Neuronal stem cell (in vitro differentiated cells): ENCODE measurements around the gene FES. TPM values are rescaled to one million over a fixed set of nuclear protein-coding genes. Genes with fewer than 3 reads are reported as not detected.

Experiments used
- DNase-seq: peaks from one replicate; pipeline ENCODE4 v3.0.0-alpha.2; 2013; ENCODE audit warnings: low spot score
- H2AFZ ChIP-seq: one replicate; pipeline ENCODE4 v1.6.1; 2013; ENCODE audit warnings: mild to moderate bottlenecking, low read length, inconsistent platforms
- H2AK5ac ChIP-seq: 2 replicates; pipeline ENCODE4 v1.6.1; 2013; ENCODE audit warnings: low read depth, mild to moderate bottlenecking, inconsistent platforms, low read length, moderate library complexity, mixed read lengths
- H2BK120ac ChIP-seq: 2 replicates; pipeline ENCODE4 v1.6.1; 2013; ENCODE audit warnings: low read depth, mild to moderate bottlenecking, inconsistent platforms, low read length, moderate library complexity, mixed read lengths
- H2BK12ac ChIP-seq: one replicate; pipeline ENCODE4 v1.6.1; 2013; ENCODE audit warnings: low read length, inconsistent platforms
- H2BK15ac ChIP-seq: 2 replicates; pipeline ENCODE4 v1.6.1; 2013; ENCODE audit warnings: mild to moderate bottlenecking, low read length, inconsistent platforms, mixed read lengths
- H2BK5ac ChIP-seq: one replicate; pipeline ENCODE4 v1.6.1; 2013; ENCODE audit warnings: inconsistent platforms, mild to moderate bottlenecking, low read length, moderate library complexity
- H3K14ac ChIP-seq: one replicate; pipeline ENCODE4 v1.6.1; 2013; ENCODE audit warnings: low read length, inconsistent platforms
- H3K18ac ChIP-seq: 2 replicates; pipeline ENCODE4 v1.6.1; 2013; ENCODE audit warnings: low read length, inconsistent platforms
- H3K23ac ChIP-seq: 2 replicates; pipeline ENCODE4 v1.6.1; 2013; ENCODE audit warnings: low read depth, mild to moderate bottlenecking, mixed read lengths, low read length, inconsistent platforms; ENCODE audit not compliant: poor library complexity
- H3K27ac ChIP-seq: replicated peaks from 3 replicates; pipeline ENCODE4 v1.5.1; 2013; ENCODE audit warnings: low read length, inconsistent platforms
- H3K27me3 ChIP-seq, 3 experiments: 2 replicates each; pipeline ENCODE4 v1.6.1; 2013; ENCODE audit warnings: low read length in 3 of 3, mild to moderate bottlenecking in 2 of 3, inconsistent platforms in 1 of 3, low read depth in 1 of 3, mixed read lengths in 1 of 3, moderate library complexity in 1 of 3; ENCODE audit not compliant: control insufficient read depth in 3 of 3, insufficient read depth in 3 of 3
- H3K36me3 ChIP-seq, 2 donors: replicated peaks in 1 of 2; 2 replicates each; pipeline ENCODE4 v1.6.1; 2013; ENCODE audit warnings: low read length in 2 of 2; ENCODE audit not compliant: control insufficient read depth in 2 of 2, insufficient read depth in 2 of 2
- H3K4ac ChIP-seq: 2 replicates; pipeline ENCODE4 v1.6.1; 2013; ENCODE audit warnings: inconsistent platforms, mild to moderate bottlenecking, low read length, moderate library complexity
- H3K4me1 ChIP-seq, 2 donors: 1 replicate in 1 of 2; 2 replicates in 1 of 2; pipeline ENCODE4 v1.6.1; 2013; ENCODE audit warnings: low read length in 2 of 2, low read depth in 1 of 2; ENCODE audit not compliant: control insufficient read depth in 2 of 2, insufficient read depth in 1 of 2
- H3K4me2 ChIP-seq: one replicate; pipeline ENCODE4 v1.6.1; 2013; ENCODE audit warnings: mild to moderate bottlenecking, low read length, inconsistent platforms; ENCODE audit not compliant: insufficient read depth, poor library complexity, severe bottlenecking
- H3K4me3 ChIP-seq, 2 donors: 2 replicates each; pipeline ENCODE4 v1.5.1; 2013; ENCODE audit warnings: low read length in 2 of 2, mild to moderate bottlenecking in 2 of 2, inconsistent platforms in 1 of 2, moderate library complexity in 1 of 2
- H3K79me1 ChIP-seq: one replicate; pipeline ENCODE4 v1.6.1; 2013; ENCODE audit warnings: low read depth, mild to moderate bottlenecking, inconsistent platforms, low read length, moderate library complexity
- H3K9ac ChIP-seq: one replicate; pipeline ENCODE4 v1.6.1; 2013; ENCODE audit warnings: mild to moderate bottlenecking, low read depth, low read length, inconsistent platforms; ENCODE audit not compliant: poor library complexity
- H3K9me3 ChIP-seq, 2 donors: replicated peaks in 1 of 2; 2 replicates each; pipeline versions ENCODE3 to v1.6.1; 2013; ENCODE audit warnings: low read length in 2 of 2, mild to moderate bottlenecking in 2 of 2, inconsistent platforms in 1 of 2, low read depth in 1 of 2, mixed read lengths in 1 of 2, moderate library complexity in 1 of 2; ENCODE audit not compliant: control insufficient read depth in 2 of 2, insufficient read depth in 1 of 2
- H4K8ac ChIP-seq: one replicate; pipeline ENCODE4 v1.6.1; 2013; ENCODE audit warnings: low read depth, mild to moderate bottlenecking, inconsistent platforms, low read length, moderate library complexity
- H4K91ac ChIP-seq: one replicate; pipeline ENCODE4 v1.6.1; 2013; ENCODE audit warnings: low read length, low read depth, mild to moderate bottlenecking, inconsistent platforms; ENCODE audit not compliant: poor library complexity
- WGBS, 2 donors: extraction: QIAGEN DNeasy Blood & Tissue Kit; methylation state at CpG; one replicate each; pipeline ENCODE4 v1.1.7; 2013; ENCODE audit warnings: missing lambda C conversion rate in 2 of 2, mixed read lengths in 1 of 2; ENCODE audit not compliant: insufficient read length in 2 of 2, insufficient replicate concordance in 1 of 2; ENCODE audit errors: extremely low coverage in 2 of 2; 5-methylcytosine and 5-hydroxymethylcytosine counted together
- small RNA-seq: library from polyadenylated mRNA; stranded (forward); fragments of <200 nt; extraction: miRNeasy Mini kit (QIAGEN cat#:217004); gene quantifications from one replicate; pipeline ENCODE3, GENCODE V24; 2013; ENCODE audit not compliant: insufficient read depth

The FES gene

DNA sequence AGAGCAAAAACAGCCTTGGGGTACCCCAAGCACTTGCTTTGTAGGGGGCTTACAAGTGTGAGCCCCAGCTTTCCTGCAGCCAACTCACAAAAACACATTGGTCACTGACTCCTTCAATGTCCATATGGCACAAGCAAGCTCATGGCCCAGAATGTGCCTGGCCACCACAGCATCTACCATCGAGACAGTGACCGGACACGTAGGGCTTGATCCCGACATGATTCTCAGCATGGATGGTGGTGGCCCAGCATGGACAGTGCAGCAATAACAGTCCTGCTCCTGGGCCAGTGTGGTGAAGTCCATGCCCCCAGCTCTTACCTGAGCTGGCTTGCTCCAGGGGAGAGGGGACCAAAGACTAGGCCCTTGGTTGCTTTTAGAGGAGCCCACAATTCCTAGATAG is 56.7 kb downstream of the FES start:
- WGBS, 2 donors = no CpG with 5 or more reads among the region's 4 CpGs
- peaks cover 3 to 4% of the 10 kb centered on the region in 2 donors for H3K4me1 ChIP-seq
- no peak overlapping the region for H2AK5ac ChIP-seq
- H4K91ac ChIP-seq = no peak overlapping the region
- no peaks in the 10 kb centered on the region for H3K27me3 ChIP-seq
- H3K18ac ChIP-seq = no peak overlapping the region
- no peak overlapping the region for H3K27ac ChIP-seq
- H3K79me1 ChIP-seq = no peaks in the 10 kb centered on the region
- H2BK12ac ChIP-seq = no peak overlapping the region
- no peak overlapping the region for H3K14ac ChIP-seq
- no peak overlapping the region for H2AFZ ChIP-seq
- H3K23ac ChIP-seq = no peak overlapping the region
- no peak for DNase-seq
- H2BK120ac ChIP-seq = no peak overlapping the region
- no peak overlapping the region for H3K9ac ChIP-seq
- peaks cover 41 to 87% of the 10 kb centered on the region in 2 donors for H3K36me3 ChIP-seq
- no peak overlapping the region for H2BK15ac ChIP-seq
- H2BK5ac ChIP-seq = no peak overlapping the region
- peak overlapping the region in 1 of 2 donors; percentile 26 for H3K4me3 ChIP-seq
- no peaks in the 10 kb centered on the region for H3K9me3 ChIP-seq
- H4K8ac ChIP-seq = no peak overlapping the region
- no peak overlapping the region for H3K4me2 ChIP-seq
- H3K4ac ChIP-seq = no peak overlapping the region

- Histone ChIP-seq H3K18ac (no peak overlapping the region), H3K27me3 (no peaks in the 10 kb centered on the region), H2BK5ac (no peak overlapping the region), H2BK15ac (no peak overlapping the region), H2BK12ac (no peak overlapping the region), H2AK5ac (no peak overlapping the region), H3K9ac (no peak overlapping the region), H3K4me1 (no peaks in the 10 kb centered on the region), H2AFZ (no peak overlapping the region), H4K91ac (no peak overlapping the region), H3K4me2 (no peak overlapping the region), H3K27ac (no peak overlapping the region), H3K23ac (no peak overlapping the region), H3K4ac (no peak overlapping the region), H3K9me3 (no peaks in the 10 kb centered on the region), H3K4me3 (no peak overlapping the region), H3K79me1 (no peaks in the 10 kb centered on the region), H2BK120ac (no peak overlapping the region), H4K8ac (no peak overlapping the region), H3K14ac (no peak overlapping the region), H3K36me3 (peaks cover 53 to 90% of the 10 kb centered on the region in 2 donors)
- DNase-seq = no peak
- WGBS, 2 donors = no CpG with 5 or more reads among the region's 12 CpGs
Measured at GRCh38 chr15:90942354-90943120, 58.2 kb downstream of the FES start.

DNA sequence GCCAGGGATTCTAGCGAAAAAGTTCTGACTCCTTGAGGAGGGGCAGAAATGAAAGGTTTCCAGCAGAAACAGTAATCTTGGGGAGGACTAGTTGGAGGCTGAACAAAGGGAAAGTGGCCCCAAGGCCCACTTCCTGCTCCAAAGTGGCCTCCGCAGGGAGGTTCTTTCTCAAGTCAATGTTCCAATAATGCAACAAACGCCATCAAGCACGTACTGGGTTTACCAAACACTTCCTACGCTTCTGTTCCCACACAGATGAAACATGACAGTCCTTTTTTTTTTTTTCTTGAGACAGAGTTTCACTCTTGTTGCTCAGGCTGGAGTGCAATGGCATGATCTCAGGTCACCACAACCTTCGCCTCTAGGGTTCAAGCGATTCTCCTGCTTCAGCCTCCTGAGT is 60.8 kb downstream of the FES start:
- Histone ChIP-seq H3K4me1 (no peaks in the 10 kb centered on the region), H2BK120ac (no peak overlapping the region)

More for the DNA sequence above, 60.8 kb downstream of the FES start:
- Histone ChIP-seq H2BK12ac (no peak overlapping the region), H3K27me3 (no peaks in the 10 kb centered on the region), H3K18ac (no peak overlapping the region), H2AK5ac (no peak overlapping the region), H3K4me3 (no peak overlapping the region), H2AFZ (no peak overlapping the region), H3K14ac (no peak overlapping the region), H3K23ac (no peak overlapping the region), H4K91ac (no peak overlapping the region), H4K8ac (no peak overlapping the region), H3K27ac (no peak overlapping the region), H2BK5ac (no peak overlapping the region), H3K4me2 (no peak overlapping the region), H3K9me3 (no peaks in the 10 kb centered on the region), H3K9ac (no peak overlapping the region), H3K36me3 (peaks cover 60 to 90% of the 10 kb centered on the region in 2 donors), H3K79me1 (peaks cover under 1% of the 10 kb centered on the region), H3K4ac (no peak overlapping the region), H2BK15ac (no peak overlapping the region)
- WGBS, 2 donors = no CpG with 5 or more reads among the region's 7 CpGs
- no peak for DNase-seq

Small RNA genes lying within 50 kb of the gene (small RNA-seq; reads per million reads assigned to genes)
- not detected for gene RN7SL363P
